ENCODE data around the gene CCK. TPM values are rescaled to one million over a fixed set of nuclear protein-coding genes. Genes with fewer than 3 reads are reported as not detected.
A peak's percentile ranks its signal among the peaks of the same experiment; 100 is the strongest.

Gene CCK
- total and polyA plus RNA-seq, 3 donors from 2014 or later, result 0.69 to 3.7 (median 1.4) TPM

GRCh38 chr3:42229266-42229941, 36.6 kb downstream of the CCK start:
- Histone ChIP-seq H3K27ac (no peak overlapping the region), H3K27me3 (no peaks in the 10 kb centered on the region), H3K4me1 (peaks cover 7% of the 10 kb centered on the region), H3K4me3 (no peak overlapping the region), H3K9me3 (no peaks in the 10 kb centered on the region), H3K36me3 (ENCODE audit: low read depth, missing control alignments) (no peaks in the 10 kb centered on the region)
- TF ChIP-seq CTCF (IDR thresholded peaks at IDR 0.05) (no peak), POLR2A (IDR thresholded peaks at IDR 0.05) (no peak)
- intact Hi-C loops (cut with DNase I; ENCODE audit: low total_unique reads), result loop anchor here (10.0 kb wide), 1 partner anchor 215 kb away; no protein-coding TSS in a partner anchor
- DNase-seq, result no peak
- WGBS, 2 donors, result 26 to 51% methylated on average over 5 of the region's 5 CpGs

- intact Hi-C loops (cut with DNase I; ENCODE audit: low total_unique reads), result loop anchor here (10.0 kb wide), 1 partner anchor 216 kb away; no protein-coding TSS in a partner anchor
- TF ChIP-seq CTCF (IDR thresholded peaks at IDR 0.05), result no peak
- no peak for TF ChIP-seq POLR2A (IDR thresholded peaks at IDR 0.05)
- H3K27ac ChIP-seq, result no peak overlapping the region
- no peak for DNase-seq
- 41 to 52% methylated on average over 5 of the region's 5 CpGs for WGBS, 2 donors
- H3K27me3 ChIP-seq, result no peaks in the 10 kb centered on the region
- H3K36me3 ChIP-seq (ENCODE audit: low read depth, missing control alignments), result no peaks in the 10 kb centered on the region
- H3K4me3 ChIP-seq, result no peak overlapping the region
- no peaks in the 10 kb centered on the region for H3K9me3 ChIP-seq
- peaks cover 7% of the 10 kb centered on the region for H3K4me1 ChIP-seq
These were observed 37.2 kb downstream of the CCK start for GRCh38 chr3:42228796-42229195.

GRCh38 chr3:42226470-42227425, 39.2 kb downstream of the CCK start:
- DNase-seq, result peak; percentile 41
- WGBS, 2 donors, result 68 to 69% methylated on average over 11 of the region's 11 CpGs
- TF ChIP-seq CTCF (IDR thresholded peaks at IDR 0.05) (no peak), POLR2A (IDR thresholded peaks at IDR 0.05) (no peak)
- Histone ChIP-seq H3K27me3 (no peaks in the 10 kb centered on the region), H3K4me3 (peak overlapping the region in 1 of 2 donors; percentile 5), H3K4me1 (peaks cover 7% of the 10 kb centered on the region), H3K9me3 (no peaks in the 10 kb centered on the region), H3K36me3 (ENCODE audit: low read depth, missing control alignments) (no peaks in the 10 kb centered on the region), H3K27ac (no peak overlapping the region)
- intact Hi-C loops (cut with DNase I; ENCODE audit: low total_unique reads), result loop anchor here (10.0 kb wide), 1 partner anchor 218 kb away; no protein-coding TSS in a partner anchor

- no peaks in the 10 kb centered on the region for H3K36me3 ChIP-seq (ENCODE audit: low read depth, missing control alignments)
- no peak overlapping the region for H3K27ac ChIP-seq
- H3K4me1 ChIP-seq, result peaks cover 7% of the 10 kb centered on the region
- DNase-seq, result no peak
- whole genome bisulfite sequencing, 2 donors, result 86 to 90% methylated on average over 5 of the region's 5 CpGs
- H3K9me3 ChIP-seq, result no peaks in the 10 kb centered on the region
- H3K27me3 ChIP-seq, result no peaks in the 10 kb centered on the region
- no peak overlapping the region for H3K4me3 ChIP-seq
- intact Hi-C loops (cut with DNase I; ENCODE audit: low total_unique reads), result loop anchor here (10.0 kb wide), 1 partner anchor 219 kb away; no protein-coding TSS in a partner anchor
- TF ChIP-seq CTCF (IDR thresholded peaks at IDR 0.05) (no peak), POLR2A (IDR thresholded peaks at IDR 0.05) (no peak)
These were observed 40.3 kb downstream of the CCK start for GRCh38 chr3:42225486-42226363.

Data from testis (tissue), 3 donors.